ENCODE measurements around the gene SH3YL1. TPM values are rescaled to one million over a fixed set of nuclear protein-coding genes. Genes with fewer than 3 reads are reported as not detected.

The SH3YL1 gene
- total and polyA plus RNA-seq, 9 donors: 35.3 to 117 (median 53.1) TPM

DNA sequence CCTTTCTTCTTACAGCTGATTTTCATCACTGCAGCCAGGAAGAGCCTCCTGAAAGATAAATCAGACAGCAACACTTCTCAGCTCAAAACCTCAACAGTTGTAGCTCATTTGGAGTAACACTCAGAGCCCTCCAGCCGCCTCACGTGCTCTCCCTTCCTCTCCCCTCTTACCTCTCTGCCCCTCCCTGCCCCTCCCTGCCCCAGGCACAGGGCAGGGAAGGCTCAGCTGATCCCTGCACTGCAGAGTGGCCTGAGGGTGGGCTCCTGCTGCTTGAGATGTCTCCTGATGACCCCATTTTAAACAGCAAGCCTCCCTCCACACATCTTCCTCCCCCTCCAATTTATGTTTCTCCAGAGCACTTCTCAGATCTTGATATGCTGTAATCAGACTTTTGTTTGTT lies 54.4 kb downstream of the SH3YL1 start:
- 71 to 86% (median 71%) methylated on average over 2 of the region's 2 CpGs for WGBS, 3 donors
- TF ChIP-seq, protein P1, sequence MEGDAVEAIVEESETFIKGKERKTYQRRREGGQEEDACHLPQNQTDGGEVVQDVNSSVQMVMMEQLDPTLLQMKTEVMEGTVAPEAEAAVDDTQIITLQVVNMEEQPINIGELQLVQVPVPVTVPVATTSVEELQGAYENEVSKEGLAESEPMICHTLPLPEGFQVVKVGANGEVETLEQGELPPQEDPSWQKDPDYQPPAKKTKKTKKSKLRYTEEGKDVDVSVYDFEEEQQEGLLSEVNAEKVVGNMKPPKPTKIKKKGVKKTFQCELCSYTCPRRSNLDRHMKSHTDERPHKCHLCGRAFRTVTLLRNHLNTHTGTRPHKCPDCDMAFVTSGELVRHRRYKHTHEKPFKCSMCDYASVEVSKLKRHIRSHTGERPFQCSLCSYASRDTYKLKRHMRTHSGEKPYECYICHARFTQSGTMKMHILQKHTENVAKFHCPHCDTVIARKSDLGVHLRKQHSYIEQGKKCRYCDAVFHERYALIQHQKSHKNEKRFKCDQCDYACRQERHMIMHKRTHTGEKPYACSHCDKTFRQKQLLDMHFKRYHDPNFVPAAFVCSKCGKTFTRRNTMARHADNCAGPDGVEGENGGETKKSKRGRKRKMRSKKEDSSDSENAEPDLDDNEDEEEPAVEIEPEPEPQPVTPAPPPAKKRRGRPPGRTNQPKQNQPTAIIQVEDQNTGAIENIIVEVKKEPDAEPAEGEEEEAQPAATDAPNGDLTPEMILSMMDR (IDR thresholded peaks at IDR 0.05): no peak
- TF ChIP-seq POLR2A (IDR thresholded peaks at IDR 0.05): no peak
- no peak for TF ChIP-seq EP300 (IDR thresholded peaks at IDR 0.05)
- H3K9me3 ChIP-seq: no peaks in the 10 kb centered on the region
- no peak for DNase-seq
- H3K27me3 ChIP-seq: no peaks in the 10 kb centered on the region
- intact Hi-C loops (cut with DNase I): no loop called here
- H3K27ac ChIP-seq: no peak overlapping the region
- no peaks in the 10 kb centered on the region for H3K36me3 ChIP-seq
- no peaks in the 10 kb centered on the region for H3K4me1 ChIP-seq (ENCODE audit: insufficient read depth)
- H3K4me3 ChIP-seq: no peak overlapping the region

DNA sequence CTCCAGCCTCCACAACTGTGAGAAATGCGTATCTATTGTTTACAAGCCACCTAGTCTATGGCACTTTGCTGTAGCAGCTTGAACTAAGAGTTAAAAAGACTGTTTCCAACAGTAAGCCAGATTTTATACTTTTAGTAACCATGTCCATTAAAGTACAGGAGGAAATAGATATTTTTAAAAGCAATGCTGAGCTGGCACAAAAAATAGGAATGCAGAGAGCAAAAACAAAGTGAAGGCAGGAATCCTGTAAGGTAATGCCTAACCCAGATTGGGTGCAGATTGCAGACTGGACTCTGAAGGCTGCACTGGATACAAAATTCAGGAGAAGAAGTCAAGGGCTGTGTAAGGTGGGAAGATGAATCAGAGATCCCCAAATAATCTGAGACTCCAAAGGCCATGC lies 55.5 kb downstream of the SH3YL1 start:
- H3K27ac ChIP-seq: no peak overlapping the region
- WGBS, 3 donors: 51 to 91% (median 82%) methylated on average over 1 of the region's 1 CpG
- no peak overlapping the region for H3K4me3 ChIP-seq
- TF ChIP-seq, protein P1 (IDR thresholded peaks at IDR 0.05): no peak
- TF ChIP-seq POLR2A (IDR thresholded peaks at IDR 0.05) (no peak), EP300 (IDR thresholded peaks at IDR 0.05) (no peak)
- no peaks in the 10 kb centered on the region for H3K27me3 ChIP-seq
- no peaks in the 10 kb centered on the region for H3K36me3 ChIP-seq
- DNase-seq: no peak
- no peaks in the 10 kb centered on the region for H3K9me3 ChIP-seq
- H3K4me1 ChIP-seq (ENCODE audit: insufficient read depth): no peaks in the 10 kb centered on the region
- intact Hi-C loops (cut with DNase I): no loop called here

DNA sequence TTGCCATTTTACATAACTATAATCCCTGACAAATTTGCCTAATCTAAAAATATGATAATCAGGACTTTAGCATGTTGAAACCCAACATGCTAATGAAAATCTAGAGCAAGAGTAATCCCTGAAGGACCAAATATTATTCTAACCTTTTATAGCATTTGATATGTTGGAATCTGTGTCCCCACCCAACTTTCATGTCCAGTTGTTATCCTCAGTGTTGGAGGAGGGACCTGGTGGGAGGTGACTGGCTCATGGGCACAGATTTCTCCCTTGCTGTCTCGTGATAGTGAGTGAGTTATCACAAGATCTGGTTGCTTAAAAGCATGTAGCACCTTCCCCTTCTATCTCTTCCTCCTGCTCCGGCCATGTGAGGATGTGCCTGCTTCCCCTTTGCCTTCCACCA lies 59.8 kb downstream of the SH3YL1 start:
- WGBS, 3 donors: 84 to 94% (median 90%) methylated on average over 2 of the region's 2 CpGs
- Histone ChIP-seq H3K27me3 (no peaks in the 10 kb centered on the region), H3K27ac (no peak overlapping the region), H3K36me3 (no peaks in the 10 kb centered on the region), H3K9me3 (no peaks in the 10 kb centered on the region), H3K4me1 (ENCODE audit: insufficient read depth) (peaks cover 1% of the 10 kb centered on the region), H3K4me3 (no peak overlapping the region)
- no peak for DNase-seq
- TF ChIP-seq EP300 (IDR thresholded peaks at IDR 0.05): no peak
- TF ChIP-seq POLR2A (IDR thresholded peaks at IDR 0.05): no peak
- TF ChIP-seq, protein P1 (IDR thresholded peaks at IDR 0.05): no peak
- intact Hi-C loops (cut with DNase I): no loop called here

DNA sequence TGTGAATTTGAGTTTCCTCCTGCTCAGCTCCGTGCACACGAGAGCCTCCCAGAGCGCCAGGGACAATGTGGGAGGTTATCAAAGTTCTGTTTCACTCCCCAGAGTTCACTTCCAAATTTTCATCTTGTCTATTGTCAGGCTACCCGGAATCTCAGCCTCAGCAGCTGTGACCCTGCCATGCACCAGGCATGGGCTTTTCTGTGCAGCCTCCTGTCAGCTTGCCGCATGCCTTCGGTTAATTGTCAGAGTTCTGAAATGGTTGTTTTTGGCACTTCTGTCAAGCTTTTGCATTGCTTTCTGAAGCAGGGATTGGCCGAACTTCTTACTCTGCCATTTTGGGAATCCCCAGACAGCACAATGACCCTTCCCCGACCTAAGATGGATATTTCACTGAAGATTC lies 60.4 kb downstream of the SH3YL1 start:
- no peak overlapping the region for H3K4me3 ChIP-seq
- no peak for DNase-seq
- no peaks in the 10 kb centered on the region for H3K9me3 ChIP-seq
- H3K4me1 ChIP-seq (ENCODE audit: insufficient read depth): peaks cover 1% of the 10 kb centered on the region
- H3K27me3 ChIP-seq: no peaks in the 10 kb centered on the region
- WGBS, 3 donors: 41 to 61% (median 52%) methylated on average over 8 of the region's 8 CpGs
- no peaks in the 10 kb centered on the region for H3K36me3 ChIP-seq
- TF ChIP-seq POLR2A (IDR thresholded peaks at IDR 0.05) (no peak), EP300 (IDR thresholded peaks at IDR 0.05) (no peak)
- TF ChIP-seq, protein P1 (IDR thresholded peaks at IDR 0.05): no peak
- intact Hi-C loops (cut with DNase I): no loop called here
- no peak overlapping the region for H3K27ac ChIP-seq

DNA sequence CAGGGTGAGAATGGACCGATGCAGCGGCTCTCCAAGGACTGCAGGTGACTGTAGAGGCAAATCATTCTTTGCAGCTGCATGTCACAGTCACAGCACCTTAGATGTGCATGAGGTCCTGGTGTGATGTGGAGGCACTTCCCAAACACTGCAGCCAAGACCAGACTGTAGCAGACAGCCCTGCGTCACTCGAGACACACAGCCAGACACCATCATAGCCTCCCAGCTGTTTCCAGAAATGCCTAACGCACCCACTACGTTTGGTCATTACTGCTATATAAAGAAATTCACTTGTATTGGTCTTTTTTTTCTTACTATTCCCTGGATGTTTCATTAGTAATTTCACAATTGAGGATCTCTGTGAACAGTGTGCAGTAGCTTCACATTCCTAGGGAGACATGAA lies 60.9 kb downstream of the SH3YL1 start:
- H3K4me3 ChIP-seq: no peak overlapping the region
- intact Hi-C loops (cut with DNase I): no loop called here

More for the DNA sequence above, 60.9 kb downstream of the SH3YL1 start:
- 69 to 74% (median 72%) methylated on average over 6 of the region's 6 CpGs for WGBS, 3 donors
- H3K4me1 ChIP-seq (ENCODE audit: insufficient read depth): peaks cover 1% of the 10 kb centered on the region
- H3K27me3 ChIP-seq: no peaks in the 10 kb centered on the region
- TF ChIP-seq, protein P1 (IDR thresholded peaks at IDR 0.05): no peak
- no peak for TF ChIP-seq POLR2A (IDR thresholded peaks at IDR 0.05)
- H3K9me3 ChIP-seq: no peaks in the 10 kb centered on the region
- no peak for DNase-seq
- H3K27ac ChIP-seq: no peak overlapping the region
- H3K36me3 ChIP-seq: no peaks in the 10 kb centered on the region

All from ovary (tissue), 9 donors.